Sigmoid colon (tissue), 4 donors: ENCODE results near the gene LEPROT.
"Not testable (repeated sequence)": the region's sequence is repeated elsewhere in the genome, so short reads cannot be mapped to it uniquely, and the experiment has no call there.

Experiments
- CTCF ChIP-seq, 4 experiments: fragments of 450-650 bp in 3 of 4; fragments of 200-600 bp in 1 of 4; IDR thresholded peaks; one replicate each; pipeline ENCODE4 v1.5.1; 2016 to 2019; ENCODE audit warnings: antibody characterized with exemption in 4 of 4, mild to moderate bottlenecking in 3 of 4, moderate library complexity in 2 of 4
- EP300 ChIP-seq, 4 donors: sonication (generic); formaldehyde crosslinking; IDR thresholded peaks; one replicate each; pipeline ENCODE4 v1.6.1; 2017; ENCODE audit warnings: antibody characterized with exemption in 4 of 4
- POLR2A ChIP-seq, 2 donors: fragments of 450-650 bp; IDR thresholded peaks; one replicate each; pipeline ENCODE4 v1.6.1; 2016; ENCODE audit warnings: antibody characterized with exemption in 2 of 2, mild to moderate bottlenecking in 2 of 2, moderate library complexity in 2 of 2

- TF ChIP-seq POLR2A, CTCF, EP300 (IDR thresholded peaks at IDR 0.05): not testable (repeated sequence)
Measured at GRCh38 chr1:65465837-65466236, 45.4 kb downstream of the LEPROT start.
